ENCODE data around the gene STK32B.

GRCh38 chr4:5118994-5119835 lies 67.9 kb downstream of the STK32B start:
- TF ChIP-seq SP1 (IDR thresholded peaks at IDR 0.05) = no peak
- no peak for TF ChIP-seq FOXA1 (IDR thresholded peaks at IDR 0.05)
- TF ChIP-seq ELF4 (IDR thresholded peaks at IDR 0.05) = no peak
- TF ChIP-seq LEF1 (IDR thresholded peaks at IDR 0.05; ENCODE audit: borderline replicate concordance) = no peak
- TF ChIP-seq FOXK2 (IDR thresholded peaks at IDR 0.05) = no peak
- no peak for TF ChIP-seq BHLHE40 (IDR thresholded peaks at IDR 0.05; ENCODE audit: borderline replicate concordance)
- TF ChIP-seq SUZ12 (IDR thresholded peaks at IDR 0.05) = no peak
- no peak for TF ChIP-seq ZNF384 (IDR thresholded peaks at IDR 0.05)
- no peak for TF ChIP-seq PKNOX1 (IDR thresholded peaks at IDR 0.05)
- TF ChIP-seq HDGF (IDR thresholded peaks at IDR 0.05; ENCODE audit: borderline replicate concordance) = no peak
- no peak for TF ChIP-seq FOXM1 (IDR thresholded peaks at IDR 0.05; ENCODE audit: borderline replicate concordance)
